HG03196 (cell line): ENCODE data around the gene GIN1.
"Not testable (repeated sequence)": the region's sequence is repeated elsewhere in the genome, so short reads cannot be mapped to it uniquely, and the experiment has no call there.

ENCODE experiments used
- ATAC-seq: cut with Tn5 transposase; IDR thresholded peaks from one replicate; pipeline ENCODE4 v1.9.1; 2021; ENCODE audit not compliant: unreplicated experiment

GIN1 gene

DNA sequence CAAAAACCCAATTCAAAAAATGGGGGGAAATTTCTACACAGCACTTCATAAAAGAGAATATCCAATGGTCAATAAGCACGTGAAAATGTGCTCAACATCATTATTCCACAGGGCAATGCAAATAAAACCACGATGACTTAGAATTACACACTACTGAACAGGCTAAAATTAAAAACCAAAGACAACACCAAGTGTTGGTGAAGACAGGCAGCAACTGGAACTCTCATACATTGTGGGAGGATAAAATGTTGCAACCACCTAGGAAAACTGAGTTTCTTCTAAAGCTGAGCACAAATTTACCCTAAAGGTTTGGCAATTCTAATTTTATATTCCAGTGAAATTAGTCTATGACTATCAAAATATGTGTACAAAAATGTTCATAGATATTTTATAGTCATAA is 9.5 kb downstream of the GIN1 start:
- no peak for ATAC-seq

DNA sequence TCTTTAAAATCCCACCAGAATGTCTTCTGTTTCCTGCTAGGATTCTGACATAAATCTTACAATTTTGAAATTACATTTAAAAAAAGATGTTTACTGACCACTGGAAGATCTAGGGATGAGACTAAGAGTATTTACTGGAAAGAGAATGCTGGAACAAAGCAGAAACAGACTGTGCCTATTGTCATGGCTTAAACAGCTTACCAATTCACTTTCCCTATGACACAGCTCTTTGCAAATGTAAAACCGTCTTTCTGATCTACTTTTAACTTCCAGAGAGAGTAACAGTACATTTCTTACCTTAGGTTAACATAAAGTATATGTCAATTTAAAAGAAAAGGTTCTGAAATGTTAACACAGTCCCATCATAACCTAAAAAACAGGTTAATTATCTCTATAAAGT is 10.7 kb downstream of the GIN1 start:
- no peak for ATAC-seq

GRCh38 chr5:103108086-103108485 is 11.9 kb downstream of the GIN1 start:
- ATAC-seq: no peak

GRCh38 chr5:103102234-103102633 is 17.7 kb downstream of the GIN1 start:
- ATAC-seq: no peak

GRCh38 chr5:103101079-103101750 is 18.7 kb downstream of the GIN1 start:
- ATAC-seq: no peak

- no peak for ATAC-seq
Measured at GRCh38 chr5:103098993-103099392, 20.9 kb downstream of the GIN1 start.

- ATAC-seq: no peak
Measured at GRCh38 chr5:103094737-103095136, 25.2 kb downstream of the GIN1 start.

- ATAC-seq: no peak
Measured at GRCh38 chr5:103093727-103094126, 26.2 kb downstream of the GIN1 start.

GRCh38 chr5:103092676-103093075 is 27.3 kb downstream of the GIN1 start:
- no peak for ATAC-seq

DNA sequence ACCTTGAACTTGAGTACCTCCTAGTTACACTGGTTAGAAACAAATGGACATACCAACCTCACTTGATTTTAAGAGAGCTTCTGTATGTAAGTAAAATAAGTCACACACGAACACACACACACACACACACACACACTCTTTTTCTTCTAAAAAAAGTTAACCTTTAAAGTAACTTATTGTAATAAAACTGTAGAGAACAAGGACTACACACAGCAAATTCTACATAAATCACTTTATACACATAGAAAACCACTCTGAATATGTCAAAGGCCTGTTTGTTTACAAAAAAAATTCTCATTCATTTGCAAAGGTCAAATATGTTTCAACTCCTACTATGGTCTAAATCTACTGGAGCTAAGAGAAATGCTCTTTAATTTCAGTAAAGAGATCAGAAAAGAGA is 29.1 kb downstream of the GIN1 start:
- ATAC-seq: no peak

GRCh38 chr5:103089272-103089671 is 30.7 kb downstream of the GIN1 start:
- no peak for ATAC-seq

DNA sequence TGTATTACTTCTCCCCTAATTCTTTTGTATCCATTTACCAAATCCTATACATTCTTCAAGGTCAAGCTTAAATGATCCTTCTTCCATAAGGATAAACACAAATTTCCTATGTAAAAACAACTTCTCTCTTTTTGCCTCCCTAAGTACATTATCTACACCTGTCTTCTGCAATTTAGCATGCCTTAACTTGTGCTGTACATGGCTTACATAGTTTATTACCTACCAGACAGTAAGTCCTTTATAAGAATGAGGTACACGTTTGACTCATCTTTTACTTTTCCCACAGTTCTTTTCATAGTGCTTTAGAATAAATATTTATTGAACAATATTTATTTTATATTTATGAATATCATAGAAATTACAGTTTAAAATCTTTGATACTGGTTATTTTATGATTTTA is 33.4 kb downstream of the GIN1 start:
- ATAC-seq: no peak

DNA sequence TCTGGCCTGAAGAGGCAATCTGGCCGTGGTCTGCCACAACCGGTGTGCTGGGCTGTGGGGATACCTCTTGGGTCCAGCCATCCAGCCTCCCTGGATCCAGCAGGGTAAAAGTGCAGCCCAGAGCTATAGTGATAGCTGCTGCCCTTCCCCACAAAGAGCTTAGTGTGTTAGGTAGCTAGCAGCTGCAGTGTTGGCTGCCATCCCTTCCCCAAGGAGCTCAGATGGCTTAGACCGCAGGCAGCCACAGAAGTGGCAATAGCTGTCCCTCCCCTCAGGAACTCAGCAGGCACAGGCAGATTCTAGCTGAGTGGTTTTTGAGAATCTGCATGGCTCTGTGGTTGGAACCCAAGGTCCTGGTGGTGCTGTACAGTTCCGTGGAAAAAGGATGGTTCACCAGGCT is 40.1 kb downstream of the GIN1 start:
- no peak for ATAC-seq

GRCh38 chr5:103075442-103075841 is 44.5 kb downstream of the GIN1 start:
- ATAC-seq: no peak

- ATAC-seq: not testable (repeated sequence)
Measured at GRCh38 chr5:103073500-103073899, 46.4 kb downstream of the GIN1 start.

DNA sequence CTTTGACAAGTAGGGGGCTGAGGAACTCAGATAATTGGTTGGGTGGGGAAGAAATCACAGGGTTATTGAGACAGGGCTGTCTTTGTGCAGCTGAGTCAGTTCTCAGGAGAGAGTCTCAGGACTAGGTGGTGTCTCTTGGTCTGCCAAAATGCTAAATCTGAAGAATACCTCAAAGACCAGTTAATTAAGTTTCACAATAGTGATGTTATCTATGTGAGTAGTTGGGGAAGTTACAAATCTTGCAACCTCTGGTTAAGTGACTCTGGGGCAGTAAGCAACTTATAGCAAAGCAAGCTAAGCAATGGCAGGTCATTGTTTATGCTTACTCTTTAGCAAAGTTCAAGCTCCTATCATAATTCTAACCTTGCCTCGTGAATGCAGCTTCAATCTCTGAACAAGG is 53.6 kb downstream of the GIN1 start:
- ATAC-seq: no peak

DNA sequence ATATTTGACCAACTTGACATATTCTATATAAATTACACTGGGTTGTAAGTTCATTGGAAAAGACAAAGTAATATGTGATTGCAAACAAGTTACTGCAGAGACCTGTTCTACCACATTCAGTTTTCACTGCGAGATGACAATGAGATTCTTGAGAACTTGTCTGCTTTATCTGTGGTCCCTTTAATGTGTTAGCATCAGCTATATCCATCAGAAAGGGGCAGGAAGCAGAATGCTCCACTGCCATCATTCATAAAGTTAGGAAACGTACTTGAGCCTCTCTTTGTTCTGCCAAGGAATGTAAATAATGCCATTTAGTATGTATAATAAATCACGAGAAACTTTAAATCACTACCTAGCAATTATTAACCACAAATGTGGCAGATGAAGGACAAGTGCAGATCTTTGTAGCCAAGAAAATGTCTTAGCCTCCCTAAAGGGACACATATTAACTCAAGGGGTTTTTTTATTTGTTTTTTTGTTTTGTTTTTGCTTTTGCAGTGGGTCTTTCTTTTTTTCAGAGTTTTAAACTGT is 59.4 kb downstream of the GIN1 start:
- ATAC-seq: no peak

DNA sequence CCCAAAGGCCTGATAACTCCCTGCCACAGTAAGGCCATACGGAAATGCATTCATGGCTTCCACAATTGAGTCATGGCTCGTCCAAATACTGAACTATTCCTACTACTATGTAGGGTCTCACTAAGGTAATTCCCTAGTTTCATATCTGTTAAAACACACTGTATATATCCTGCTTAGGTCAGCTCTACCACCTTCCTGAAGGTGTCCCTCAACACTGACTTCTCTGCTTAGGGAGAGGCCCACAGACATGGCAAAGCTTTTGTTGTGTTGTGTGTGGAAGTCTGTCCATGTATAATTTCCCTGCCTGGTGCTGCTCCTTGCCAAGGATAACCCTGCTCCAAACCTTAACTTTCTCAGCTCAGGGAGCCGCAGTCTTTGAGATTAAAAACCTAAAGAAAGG is 60.4 kb downstream of the GIN1 start:
- no peak for ATAC-seq

GRCh38 chr5:103057208-103058130 is 62.5 kb downstream of the GIN1 start:
- no peak for ATAC-seq

GRCh38 chr5:103046706-103047105 is 73.2 kb downstream of the GIN1 start:
- ATAC-seq: not testable (repeated sequence)

- ATAC-seq: no peak
Measured at GRCh38 chr5:103041071-103041676, 78.8 kb downstream of the GIN1 start.
